NCI-H2029 treated with DMSO at 0.1 percent for 48 hours (cell line): ENCODE measurements around the gene TTC38.

Experiments used
- DNase-seq: peaks from one replicate; lab custom pipeline; 2025; lab: John Stamatoyannopoulos, UW

The TTC38 gene

DNA sequence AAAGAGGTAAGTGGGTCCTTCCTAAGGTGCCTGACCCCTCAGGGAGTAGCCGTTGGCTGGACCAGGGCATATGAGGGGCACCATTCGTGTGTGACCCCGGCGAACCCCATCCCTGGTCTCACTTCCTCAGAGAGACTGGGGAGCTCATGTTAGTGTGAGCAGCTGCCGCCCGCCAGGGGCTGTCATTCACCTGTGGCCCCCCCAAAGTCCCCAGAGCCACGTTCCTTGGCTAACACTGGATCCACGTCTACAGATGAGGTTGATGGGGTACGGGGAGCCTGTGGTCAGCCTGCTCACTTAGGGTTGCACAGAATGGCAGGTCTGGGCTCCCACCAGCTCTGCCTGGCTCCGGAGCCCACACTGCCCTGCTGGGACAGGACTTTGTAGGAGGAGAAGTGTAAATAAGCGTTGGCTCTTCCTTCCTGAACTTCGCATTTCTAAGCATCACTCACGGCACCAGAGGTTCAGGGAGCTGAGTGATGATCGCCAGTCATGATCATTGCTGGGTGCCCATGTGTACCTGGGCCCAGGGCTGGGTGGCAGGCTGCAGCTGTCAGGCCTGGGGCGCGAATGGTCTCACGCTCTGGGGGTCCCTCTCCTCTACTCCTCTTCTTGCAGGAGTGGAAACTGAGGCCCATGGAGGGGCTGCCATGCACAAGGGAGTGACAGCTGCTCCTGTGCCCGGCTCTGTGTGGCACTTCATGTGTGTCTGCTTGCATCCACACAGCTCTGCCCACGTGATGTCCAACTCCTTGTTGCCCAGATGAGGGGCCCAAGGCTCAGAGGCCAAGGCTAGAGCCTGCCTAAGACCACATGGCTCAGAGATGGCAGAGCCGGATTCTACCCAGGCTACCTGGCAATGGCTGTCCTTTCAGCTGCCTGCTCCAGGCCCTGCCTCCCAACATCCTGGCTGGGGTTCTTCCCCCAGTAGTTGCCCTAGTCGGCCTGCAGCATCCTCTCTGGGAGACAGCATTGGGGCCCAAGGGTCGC, 11.1 kb downstream of the TTC38 start:
- DNase-seq = no peak

DNA sequence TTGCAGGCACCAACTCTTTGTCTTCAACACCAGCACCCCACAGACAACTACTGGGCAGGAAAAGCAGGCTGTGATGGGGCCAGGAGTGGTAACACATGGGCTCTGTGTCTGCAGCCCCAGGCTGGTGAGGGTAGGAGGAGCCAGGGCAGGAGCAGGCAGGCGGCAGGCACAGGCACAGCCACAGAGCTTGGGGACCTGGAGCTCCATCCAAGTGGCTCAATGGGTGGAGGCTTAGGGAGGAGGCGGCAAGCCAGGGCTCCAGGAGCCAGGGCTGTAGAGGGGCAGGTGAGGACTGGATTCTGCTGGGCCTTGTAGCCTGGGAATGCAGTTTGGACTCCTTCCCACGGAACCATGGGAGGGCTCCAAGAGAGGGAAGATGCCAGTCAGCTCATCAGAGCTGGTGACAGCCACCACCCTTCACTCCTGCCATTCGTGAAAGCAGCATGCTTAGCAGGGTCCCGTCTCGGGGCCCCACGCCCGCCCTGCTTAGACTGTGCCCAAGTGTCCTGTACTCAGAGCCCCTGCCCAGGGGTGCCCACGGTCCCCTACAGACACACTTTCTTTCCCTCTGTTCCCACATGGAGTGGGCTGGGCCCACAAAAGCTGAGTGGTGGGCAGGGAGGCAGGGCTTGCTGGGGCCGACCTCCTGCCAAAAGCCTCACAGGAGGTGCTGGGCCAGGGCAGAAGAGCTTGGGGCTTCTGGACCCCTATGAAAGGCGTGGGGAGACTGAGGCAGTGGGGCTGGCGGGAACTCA, 12.4 kb downstream of the TTC38 start:
- no peak for DNase-seq

DNA sequence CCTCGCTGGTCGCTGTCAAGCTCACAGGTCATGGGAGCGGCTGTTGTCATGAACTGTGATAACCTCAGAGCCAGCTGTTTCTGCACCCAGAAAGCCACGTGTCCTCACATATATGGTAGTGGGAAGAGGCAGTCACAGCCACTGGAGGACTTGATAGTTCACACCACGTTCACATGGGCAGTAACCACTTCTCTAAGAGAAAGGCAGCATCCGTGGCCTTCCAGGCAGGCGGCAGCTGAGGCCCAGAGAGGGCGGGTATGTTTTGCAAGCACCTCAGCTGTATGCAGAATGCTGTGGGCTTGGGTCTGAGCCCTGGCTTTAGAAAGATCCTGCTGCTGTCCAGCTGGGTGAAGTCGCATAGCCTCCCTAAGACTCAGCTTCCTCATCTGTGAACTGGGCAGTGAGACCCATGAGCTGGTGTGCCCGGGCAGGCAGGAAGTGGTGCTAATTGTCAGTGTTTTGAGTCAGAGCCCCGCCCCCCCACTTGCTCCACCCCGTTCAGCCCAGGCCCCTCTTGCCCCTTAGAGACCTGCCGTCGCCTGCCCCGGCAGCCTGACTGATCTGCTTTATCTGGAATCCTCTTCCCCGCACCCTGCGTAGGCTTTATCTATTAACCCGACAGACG, 13.3 kb downstream of the TTC38 start:
- no peak for DNase-seq

DNA sequence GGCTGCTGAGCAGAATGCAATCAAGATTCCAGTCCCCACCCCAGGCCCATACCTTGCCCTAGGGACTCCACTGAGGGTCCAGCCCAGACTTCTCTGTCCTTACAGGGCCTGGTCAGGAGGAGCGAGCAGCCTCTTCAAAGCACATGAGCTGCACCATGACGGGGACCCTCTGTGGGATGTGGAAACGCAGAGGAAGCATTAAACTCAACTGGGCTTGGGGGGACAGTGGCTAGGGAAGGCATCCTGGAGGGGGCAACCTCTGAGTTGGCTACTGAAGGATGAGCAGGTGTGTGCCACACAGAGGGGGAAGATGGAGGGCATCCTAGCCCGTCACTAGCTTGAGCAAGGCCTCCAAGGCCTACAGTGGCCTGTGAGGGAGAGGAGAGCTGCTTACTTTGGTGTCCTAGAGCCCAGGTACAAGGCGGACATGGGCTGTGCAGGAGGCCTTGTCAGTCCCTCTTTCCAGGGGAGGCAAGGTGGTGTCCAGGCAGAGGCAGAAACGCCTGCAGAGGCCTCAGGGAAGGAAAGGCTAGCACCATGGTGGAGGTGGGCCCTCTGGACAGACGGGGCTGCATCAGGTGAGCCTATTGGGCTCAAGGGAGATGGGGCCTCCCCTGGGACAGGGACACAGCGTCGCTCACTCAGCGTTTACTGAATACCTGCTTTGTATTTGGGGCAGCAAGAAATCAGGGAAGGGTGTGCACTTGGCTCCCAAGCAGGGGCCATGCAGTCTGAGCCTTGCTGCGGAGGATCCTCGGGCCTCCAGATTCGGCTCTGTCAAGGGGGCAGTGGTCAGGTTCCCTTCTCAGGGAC, 14.3 kb downstream of the TTC38 start:
- DNase-seq = no peak

DNA sequence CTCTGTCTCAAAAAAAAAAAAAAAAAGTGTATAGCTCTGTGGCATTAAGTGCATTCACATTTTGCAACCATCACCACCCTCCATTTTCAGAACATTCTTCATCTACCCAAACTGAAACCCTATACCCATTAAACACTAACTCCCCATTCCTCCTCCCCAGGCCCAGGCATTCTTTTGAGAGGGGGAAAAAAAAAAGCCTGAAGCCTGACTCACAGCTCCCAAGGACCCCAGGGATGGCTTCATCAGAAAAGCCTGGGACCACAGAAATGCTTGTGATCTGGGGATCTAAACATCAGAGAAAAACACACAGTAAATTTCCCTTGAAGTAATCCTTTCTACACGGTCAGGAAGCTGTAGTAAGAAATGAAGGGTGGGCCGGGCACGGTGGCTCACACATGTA, 18.2 kb downstream of the TTC38 start:
- no peak for DNase-seq

DNA sequence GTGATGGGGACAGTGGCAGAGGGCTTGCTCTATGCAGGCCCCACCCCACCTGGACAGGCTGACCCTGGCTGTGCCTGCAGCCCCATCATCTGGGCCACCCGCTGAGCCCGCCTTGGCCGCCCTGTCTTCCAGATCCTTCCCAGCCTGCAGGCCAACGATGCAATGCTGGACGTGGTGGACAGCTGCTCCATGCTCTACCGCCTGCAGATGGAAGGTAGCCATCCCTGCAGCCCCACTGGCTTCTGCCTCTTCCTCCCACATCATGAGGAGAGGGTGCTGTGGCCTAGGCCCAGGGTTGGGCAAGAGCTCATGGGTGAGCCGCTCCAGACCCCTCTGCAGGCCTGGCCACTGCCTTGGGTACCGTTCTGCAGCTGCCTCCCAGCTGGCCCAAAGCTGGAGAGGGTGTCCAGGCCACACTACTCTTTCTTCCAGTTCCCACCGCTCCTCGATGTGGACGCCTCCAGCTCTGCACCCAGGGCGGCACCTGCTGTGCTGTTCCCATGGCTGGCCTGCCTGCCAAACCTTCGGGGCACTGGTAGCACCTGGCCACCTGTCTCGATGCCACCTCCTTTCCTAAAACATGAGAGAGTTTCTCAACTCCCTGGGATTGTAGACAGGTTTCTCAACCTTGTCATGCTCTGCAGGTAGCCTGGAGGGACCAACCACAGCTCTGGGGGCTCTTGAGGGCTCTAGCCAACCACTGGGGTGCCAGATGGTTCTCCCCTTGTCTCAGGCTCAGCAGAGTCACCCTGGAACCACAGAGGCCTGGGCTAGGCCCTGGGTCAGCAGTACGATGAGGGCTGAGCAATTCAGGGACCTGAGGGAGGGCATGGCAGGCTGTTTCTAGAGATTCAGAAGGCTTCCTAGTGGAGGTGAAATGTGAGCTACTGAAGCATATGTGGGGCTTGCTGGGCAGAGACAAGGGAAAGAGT, 19.4 kb downstream of the TTC38 start:
- DNase-seq = no peak

DNA sequence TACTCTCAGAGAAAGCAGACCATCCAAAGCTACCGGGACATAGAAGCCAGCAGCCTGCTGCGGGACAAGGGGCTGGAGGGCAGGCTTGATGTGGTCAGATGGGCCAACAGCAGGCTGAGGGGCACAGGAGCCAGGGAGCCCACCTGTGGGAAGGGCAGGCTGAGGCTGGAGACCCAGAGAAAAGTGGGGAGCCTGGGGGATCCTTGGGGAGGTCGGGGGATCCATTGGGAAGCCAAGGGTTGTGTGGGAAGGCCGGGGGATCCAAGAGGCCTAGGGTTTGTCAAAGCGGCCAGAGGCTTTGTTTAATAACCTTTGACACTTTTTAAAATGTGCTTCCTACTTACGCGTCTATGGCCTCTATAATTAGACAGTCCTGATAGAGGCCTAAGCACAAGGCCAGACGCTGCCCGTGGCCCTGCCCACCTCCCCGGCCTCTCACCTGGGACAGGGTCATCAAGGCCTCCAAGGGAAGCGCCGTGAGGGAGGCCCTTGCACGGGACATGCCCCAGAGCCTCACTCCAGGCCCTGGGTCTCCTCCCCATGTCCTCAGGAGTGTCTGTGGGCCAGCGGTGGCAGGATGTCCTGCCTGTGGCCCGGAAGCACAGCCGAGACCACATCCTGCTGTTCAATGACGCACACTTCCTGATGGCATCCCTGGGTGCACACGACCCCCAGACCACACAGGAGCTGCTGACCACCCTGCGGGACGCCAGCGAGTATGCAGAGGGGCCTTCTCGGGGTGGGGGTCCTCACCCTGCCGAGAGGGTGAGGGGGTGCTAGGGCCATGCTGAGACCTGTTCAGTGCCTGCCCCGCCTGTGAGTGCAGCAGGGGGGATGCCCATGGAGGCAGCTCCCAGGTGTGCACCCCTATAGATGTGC, 20.3 kb downstream of the TTC38 start:
- DNase-seq = no peak

DNA sequence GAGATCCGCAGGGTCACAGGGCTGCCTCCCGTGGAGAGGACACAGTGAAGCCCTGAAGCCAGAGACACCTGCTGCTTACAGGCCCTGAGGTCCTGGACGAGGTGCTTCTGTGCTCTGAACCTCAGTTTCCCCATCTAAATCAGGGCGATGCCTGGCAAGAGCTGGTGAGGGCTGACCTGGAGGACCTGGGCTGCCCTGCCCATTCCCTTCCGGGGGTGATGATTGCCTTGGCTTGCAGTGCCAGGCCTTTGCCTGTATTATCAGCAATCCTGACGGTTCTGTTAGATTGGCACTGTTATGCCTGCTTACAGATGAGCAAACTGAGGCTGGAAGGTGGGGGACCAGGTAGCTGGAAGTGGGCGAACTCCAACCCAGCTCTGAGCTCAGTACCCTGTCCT, 21.0 kb downstream of the TTC38 start:
- DNase-seq = no peak

DNA sequence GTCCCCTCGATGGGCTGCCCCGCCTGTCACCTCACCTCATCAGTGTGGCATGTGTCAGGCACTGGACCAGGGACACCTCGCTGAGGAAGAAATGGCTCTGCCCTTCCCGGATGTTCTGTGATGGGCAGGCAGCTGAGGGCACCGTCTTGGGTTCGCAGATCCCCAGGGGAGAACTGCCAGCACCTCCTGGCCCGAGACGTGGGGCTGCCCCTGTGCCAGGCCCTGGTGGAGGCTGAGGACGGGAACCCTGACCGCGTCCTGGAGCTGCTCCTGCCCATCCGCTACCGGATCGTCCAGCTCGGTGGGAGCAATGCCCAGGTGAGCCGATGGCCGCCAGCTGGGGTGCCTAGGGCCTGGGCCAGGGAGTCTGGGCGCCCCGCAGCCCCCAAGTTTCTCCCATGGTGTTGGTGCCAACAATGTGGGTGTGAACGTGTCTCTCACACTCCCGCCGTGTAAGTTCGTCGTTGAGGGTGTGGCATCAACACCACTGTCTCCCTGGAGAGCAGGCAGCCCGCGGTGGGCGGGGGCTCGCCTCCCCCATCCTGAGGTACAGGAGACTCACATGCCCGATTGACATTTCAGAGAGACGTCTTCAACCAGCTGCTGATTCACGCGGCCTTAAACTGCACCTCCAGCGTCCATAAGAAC, 21.6 kb downstream of the TTC38 start:
- no peak for DNase-seq

DNA sequence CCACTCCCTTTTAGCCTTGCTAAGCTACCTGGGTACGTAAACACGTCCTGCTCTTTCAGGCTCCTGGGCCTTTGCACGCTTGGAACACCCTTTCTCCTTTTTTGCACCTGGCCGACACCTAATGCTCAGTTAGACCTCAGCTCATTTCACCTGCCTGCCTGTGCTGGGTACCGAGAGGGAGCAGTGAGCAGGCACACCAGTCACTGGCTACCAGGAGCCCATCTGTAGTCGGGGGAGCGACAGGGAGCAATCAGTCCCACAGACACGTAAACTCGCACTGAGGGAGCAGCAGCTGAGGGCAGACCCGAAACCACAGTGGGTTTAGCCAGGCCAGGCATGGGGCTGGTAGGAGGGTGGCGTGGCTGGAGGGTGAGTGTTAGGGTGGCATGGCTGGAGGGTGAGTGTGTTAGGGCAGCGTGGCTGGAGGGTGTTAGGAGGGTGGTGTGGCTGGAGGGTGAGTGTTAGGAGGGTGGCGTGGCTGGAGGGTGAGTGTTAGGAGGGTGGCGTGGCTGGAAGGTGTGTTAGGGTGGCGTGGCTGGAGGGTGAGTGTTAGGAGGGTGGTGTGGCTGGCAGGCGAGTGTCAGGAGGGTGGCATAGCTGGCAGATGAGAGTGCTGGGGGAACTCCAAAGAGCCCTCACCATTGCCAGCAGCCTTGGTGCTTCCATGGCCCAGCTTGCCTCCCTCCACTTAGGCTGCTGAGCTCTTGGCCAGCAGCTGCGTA, 22.5 kb downstream of the TTC38 start:
- DNase-seq = no peak

DNA sequence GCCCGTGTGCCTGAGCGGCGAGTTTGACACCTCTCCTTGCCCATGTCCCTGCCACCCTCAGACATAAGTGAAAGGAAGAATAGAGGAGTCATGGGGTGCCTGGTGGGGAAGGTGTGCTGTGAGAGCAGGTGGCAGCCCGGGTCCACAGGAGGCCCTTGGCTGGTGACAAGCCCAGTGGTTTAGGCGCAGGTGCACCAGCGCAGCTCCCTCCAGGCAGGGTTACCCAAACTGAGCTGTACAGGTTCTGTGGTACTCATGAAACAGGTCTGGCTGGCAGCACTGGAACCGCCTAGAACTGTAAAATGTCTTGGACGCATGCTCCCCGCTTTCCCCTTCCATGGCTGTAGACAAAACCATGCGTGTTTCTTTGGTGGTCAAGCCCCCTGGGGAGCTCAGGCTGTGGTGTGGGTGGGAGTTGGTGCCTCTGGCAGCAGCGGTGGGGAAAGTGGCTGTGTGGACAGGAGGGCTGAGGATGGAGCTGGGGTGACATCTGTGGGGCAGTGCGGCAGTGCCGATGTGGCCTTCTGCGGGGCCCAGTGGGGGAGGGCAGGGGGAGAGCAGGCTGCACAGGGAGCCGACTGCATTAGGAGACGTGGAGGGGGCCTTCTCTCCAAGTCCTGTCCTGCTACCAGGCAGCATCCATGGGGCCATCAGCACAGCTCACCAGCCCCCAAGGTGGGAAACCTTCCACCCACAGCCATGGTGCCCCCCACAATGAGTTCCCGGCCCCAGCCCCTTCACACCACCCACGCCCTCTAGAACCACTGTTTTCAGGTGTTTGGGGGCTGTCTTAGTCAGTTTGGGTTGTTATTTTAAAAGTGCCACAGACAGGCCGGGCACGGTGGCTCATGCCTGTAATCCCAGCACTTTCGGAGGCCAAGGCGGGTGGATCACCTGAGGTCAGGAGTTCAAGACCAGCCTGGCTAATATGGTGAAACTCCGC, 23.3 kb downstream of the TTC38 start:
- no peak for DNase-seq

DNA sequence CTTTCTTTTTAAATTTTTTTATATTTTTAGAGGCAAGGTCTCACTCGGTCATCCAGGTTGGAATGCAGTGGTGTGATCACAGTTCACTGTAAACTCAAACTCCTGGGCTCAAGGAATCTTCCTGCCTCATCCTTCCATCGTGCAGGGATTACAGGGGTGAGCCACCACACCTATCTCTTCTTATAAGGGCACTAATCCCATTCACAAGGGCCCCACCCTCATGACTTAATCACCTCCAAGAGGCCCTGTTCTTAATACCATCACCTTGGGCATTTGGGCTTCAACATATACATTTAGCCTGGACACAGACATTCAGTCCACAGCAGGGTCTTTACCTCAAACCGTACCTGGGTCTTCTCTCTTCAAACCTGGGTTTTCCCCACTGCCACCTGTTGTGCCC, 24.4 kb downstream of the TTC38 start:
- no peak for DNase-seq

DNA sequence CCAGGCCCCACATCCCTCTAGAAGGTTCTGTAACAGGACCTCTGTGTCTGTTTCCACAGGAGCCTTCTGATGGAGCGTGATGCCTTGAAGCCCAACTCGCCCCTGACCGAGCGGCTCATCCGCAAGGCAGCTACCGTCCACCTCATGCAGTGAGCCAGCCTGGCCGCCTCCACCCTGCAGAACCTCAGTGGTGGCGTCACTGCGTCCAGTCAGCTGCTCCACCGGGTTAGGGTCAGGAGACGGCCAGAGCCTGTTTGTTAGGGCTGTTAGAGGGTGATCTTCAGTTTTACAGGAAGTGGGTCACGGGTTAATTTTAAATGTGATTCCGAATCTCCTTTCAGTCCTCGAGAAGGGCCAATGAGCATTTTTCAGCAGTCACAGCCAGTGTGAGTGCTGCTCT, 24.9 kb downstream of the TTC38 start:
- DNase-seq = no peak

DNA sequence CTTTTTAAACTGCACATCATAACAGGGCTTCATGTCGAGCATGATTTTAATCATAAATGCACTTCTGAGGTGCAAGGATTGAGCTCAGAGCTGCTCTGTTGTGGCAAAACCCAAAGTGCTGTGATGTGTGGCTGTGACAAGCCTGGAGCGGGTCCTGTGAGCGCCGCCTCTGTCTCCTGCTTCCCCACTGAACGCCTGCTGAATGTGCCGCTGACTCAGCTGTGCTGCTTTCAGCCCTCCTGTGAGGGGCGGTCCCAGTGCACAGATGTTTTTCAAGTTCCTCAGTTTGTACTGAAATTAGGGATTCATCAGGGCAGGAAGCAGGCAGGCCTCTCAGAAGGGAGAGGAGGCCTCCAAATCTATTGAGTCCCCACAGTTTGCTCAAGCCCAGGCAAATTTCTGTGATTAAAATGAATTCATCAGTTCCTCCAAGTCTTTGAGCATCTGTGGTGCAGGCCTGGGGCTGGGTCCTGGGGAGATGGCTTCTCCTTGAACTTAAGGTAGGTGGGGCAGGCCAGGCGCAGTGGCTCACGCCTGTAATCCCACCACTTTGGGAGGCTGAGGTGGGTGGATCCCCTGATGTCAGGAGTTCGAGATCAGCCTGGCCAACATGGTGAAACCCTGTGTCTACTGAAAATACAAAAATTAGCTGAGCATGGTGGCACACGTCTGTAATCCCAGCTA, 25.9 kb downstream of the TTC38 start:
- DNase-seq = no peak

DNA sequence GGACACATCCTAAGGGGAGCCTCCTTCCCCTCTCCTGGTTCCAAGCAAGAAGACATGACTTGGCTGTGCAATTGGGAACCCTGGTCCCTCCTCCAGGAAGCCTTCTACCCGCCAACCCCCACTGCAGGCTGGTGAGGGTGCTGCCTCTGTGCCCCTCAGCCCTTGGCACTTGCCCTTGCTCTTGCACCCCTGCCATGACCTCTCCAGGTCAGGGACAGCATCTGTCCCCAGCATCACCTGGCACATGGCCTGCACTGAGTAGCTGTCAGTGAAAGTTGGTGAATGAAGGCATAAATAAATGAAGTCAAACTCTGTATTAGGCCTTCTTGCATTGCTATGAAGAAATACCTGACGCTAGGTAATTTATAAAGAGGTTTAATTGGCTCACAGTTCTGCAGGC, 27.0 kb downstream of the TTC38 start:
- DNase-seq = no peak

DNA sequence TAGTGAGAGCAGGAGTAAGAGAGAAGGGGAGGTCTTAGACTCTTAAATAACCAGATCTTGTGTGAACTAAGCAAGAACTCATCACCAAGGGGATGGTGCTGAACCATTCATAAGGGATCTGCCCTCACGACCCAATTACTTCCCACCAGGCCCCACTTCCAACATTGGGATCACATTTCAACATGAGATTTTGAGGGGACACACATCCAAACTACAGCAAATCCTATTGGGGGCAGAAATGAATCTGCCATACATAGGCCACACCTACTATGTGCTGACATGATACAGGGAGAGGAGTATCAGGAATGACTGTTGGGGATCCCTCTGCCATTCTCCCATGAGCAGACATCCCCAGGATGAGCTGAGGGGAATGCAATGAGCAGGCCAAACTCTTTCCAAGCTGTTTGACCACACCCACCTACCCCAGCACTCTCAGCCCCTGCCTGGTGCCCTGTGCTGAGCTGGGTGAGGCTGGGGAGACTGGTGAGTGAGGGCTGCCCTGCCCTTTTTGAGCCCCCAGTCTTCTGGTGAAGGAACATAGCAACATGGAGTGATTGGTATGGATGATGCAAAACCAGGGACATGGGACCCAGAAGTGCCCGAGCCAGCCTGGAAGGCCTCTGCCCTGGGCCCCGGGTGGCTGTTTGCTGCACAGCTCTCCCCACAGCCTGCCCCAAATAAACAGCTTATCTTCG, 27.6 kb downstream of the TTC38 start:
- no peak for DNase-seq
